Activated CD4-positive, alpha-beta memory T cell treated with anti-CD3 and anti-CD28 coated beads, Interleukin-2, amount 10 ng/mL, durations not matched to agents 7 days and 5 days (primary cell): Measurements from ENCODE around the gene UBN1. TPM values are rescaled to one million over a fixed set of nuclear protein-coding genes. Genes with fewer than 3 reads are reported as not detected.
A peak's percentile ranks its signal among the peaks of the same experiment; 100 is the strongest.

ENCODE experiments used
- CTCF ChIA-PET: fragments of 350-600 bp; sonication (Branson Sonifier 250); formaldehyde crosslinking; loops from one replicate; lab custom pipeline; 2021; ENCODE audit warnings: antibody characterized with exemption, inconsistent platforms; lab: Charles Lee
- POLR2A ChIA-PET: fragments of 350-600 bp; sonication (Branson Sonifier 250); formaldehyde crosslinking; loops from one replicate; lab custom pipeline; 2021; ENCODE audit warnings: antibody characterized with exemption; lab: Charles Lee
- DNase-seq: peaks from one replicate; pipeline ENCODE4 v3.0.0-alpha.2; 2020
- H3K27ac Mint-ChIP-seq: one replicate; pipeline ENCODE4 v1.8.0; 2021; ENCODE audit warnings: mild to moderate bottlenecking, mixed read lengths
- H3K27me3 Mint-ChIP-seq: one replicate; pipeline ENCODE4 v1.8.0; 2021; ENCODE audit warnings: mixed read lengths
- H3K36me3 Mint-ChIP-seq: one replicate; pipeline ENCODE4 v1.8.0; 2021; ENCODE audit warnings: low read depth, mixed read lengths
- H3K4me1 Mint-ChIP-seq: one replicate; pipeline ENCODE4 v1.8.0; 2021; ENCODE audit warnings: mixed read lengths
- H3K4me3 Mint-ChIP-seq: one replicate; pipeline ENCODE4 v1.8.0; 2021; ENCODE audit warnings: mild to moderate bottlenecking, mixed read lengths
- H3K9me3 Mint-ChIP-seq: one replicate; pipeline ENCODE4 v1.8.0; 2021; ENCODE audit warnings: mixed read lengths
- total RNA-seq, 2 experiments: library from RNA; stranded (reverse); gene quantifications; one replicate each; pipeline ENCODE4 v1.2.3, GENCODE V29; 2021

The UBN1 gene
- total RNA-seq, 2 experiments from 2014 or later, result 39.2 to 39.6 TPM

DNA sequence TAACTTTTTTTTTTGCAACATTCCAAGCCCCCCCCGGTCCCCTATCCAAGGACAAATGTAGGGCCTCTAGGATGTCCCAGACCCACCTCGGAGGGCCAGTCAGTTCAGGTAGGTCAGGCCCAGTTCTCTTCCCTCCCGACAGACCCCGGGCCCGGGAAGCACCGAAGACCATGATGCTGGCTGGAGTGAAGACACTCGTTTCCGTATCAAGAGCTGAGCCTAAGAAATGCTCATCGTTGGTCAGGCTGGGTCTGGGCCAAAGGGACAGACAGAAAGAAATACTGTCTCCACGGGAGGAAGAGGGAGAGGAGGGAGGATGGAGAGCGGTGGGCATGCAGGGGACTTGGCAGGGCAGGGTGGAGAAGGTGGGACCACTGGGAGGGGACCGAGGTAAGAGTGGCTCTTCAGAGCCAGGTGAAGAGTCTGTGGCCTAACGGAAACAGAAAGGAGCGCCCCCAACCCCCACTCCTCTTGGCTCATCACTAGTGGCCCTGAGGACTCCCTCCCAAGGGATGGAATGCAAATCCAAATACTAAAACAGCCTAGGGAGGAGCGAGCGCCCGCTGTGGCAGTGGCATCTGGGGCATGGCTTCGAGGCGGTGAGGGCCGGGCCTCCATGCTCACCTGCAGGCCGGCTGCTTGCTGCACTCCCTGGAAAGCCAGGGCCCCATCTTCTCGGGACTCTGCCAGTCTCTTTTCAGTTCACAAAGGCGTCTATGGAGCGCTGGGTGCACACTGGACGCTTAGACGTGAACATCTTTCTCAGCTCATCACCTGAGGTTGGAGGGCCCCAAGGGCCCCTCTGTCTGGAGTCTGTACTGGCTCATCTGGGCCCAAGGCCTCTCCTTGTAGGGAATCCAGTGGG lies 43.2 kb upstream of the UBN1 start:
- peaks cover 27% of the 10 kb centered on the region for H3K36me3 Mint-ChIP-seq
- ChIA-PET POLR2A (interaction anchor here (1.2 to 1.5 kb wide), 4 partner anchors 7 to 230 kb away, joined by 3 to 8 read pairs (median 4); partner anchors contain the start of genes ANKS3, DNAAF8 and NAGPA), CTCF (interaction anchor here (1.5 kb wide), 1 partner anchor 187 kb away, joined by 3 read pairs; no protein-coding TSS in a partner anchor)
- DNase-seq, result no peak
- no peaks in the 10 kb centered on the region for H3K9me3 Mint-ChIP-seq
- no peaks in the 10 kb centered on the region for H3K27me3 Mint-ChIP-seq
- H3K27ac Mint-ChIP-seq, result no peak overlapping the region
- peaks cover 23% of the 10 kb centered on the region for H3K4me1 Mint-ChIP-seq
- peak overlapping the region; percentile 37 for H3K4me3 Mint-ChIP-seq

DNA sequence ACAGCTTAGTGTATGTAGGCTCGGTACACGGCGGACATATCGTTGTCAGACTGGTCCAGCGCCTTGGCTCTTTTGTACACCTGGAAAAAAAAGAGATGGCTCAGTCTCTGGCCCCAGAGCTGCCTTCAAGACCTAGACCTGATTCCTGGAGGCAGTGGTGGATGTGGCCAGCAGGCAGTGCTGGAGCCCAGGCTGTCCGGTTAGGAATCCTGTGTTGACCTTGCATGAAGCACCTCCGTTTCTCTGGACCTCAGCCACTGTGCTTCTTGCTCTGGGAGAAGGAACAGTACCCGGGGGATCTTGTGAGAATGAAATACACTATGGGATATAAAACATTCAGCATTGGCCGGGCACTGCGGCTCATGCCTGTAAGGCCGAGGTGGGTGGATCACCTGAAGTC lies 42.0 kb upstream of the UBN1 start:
- ChIA-PET CTCF (no interaction called here), POLR2A (no interaction called here)
- H3K9me3 Mint-ChIP-seq, result no peaks in the 10 kb centered on the region
- DNase-seq, result no peak
- H3K4me1 Mint-ChIP-seq, result peaks cover 23% of the 10 kb centered on the region
- peaks cover 27% of the 10 kb centered on the region for H3K36me3 Mint-ChIP-seq
- H3K27me3 Mint-ChIP-seq, result no peaks in the 10 kb centered on the region
- no peak overlapping the region for H3K4me3 Mint-ChIP-seq
- no peak overlapping the region for H3K27ac Mint-ChIP-seq

GRCh38 chr16:4806280-4806679 lies 41.0 kb upstream of the UBN1 start:
- H3K4me3 Mint-ChIP-seq, result no peak overlapping the region
- DNase-seq, result no peak
- ChIA-PET CTCF (interaction anchor here (0.7 kb wide), 1 partner anchor 40 kb away, joined by 3 read pairs; no protein-coding TSS in a partner anchor), POLR2A (no interaction called here)
- peaks cover 15% of the 10 kb centered on the region for H3K4me1 Mint-ChIP-seq
- H3K9me3 Mint-ChIP-seq, result no peaks in the 10 kb centered on the region
- H3K36me3 Mint-ChIP-seq, result peaks cover 33% of the 10 kb centered on the region
- H3K27ac Mint-ChIP-seq, result no peak overlapping the region
- no peaks in the 10 kb centered on the region for H3K27me3 Mint-ChIP-seq

DNA sequence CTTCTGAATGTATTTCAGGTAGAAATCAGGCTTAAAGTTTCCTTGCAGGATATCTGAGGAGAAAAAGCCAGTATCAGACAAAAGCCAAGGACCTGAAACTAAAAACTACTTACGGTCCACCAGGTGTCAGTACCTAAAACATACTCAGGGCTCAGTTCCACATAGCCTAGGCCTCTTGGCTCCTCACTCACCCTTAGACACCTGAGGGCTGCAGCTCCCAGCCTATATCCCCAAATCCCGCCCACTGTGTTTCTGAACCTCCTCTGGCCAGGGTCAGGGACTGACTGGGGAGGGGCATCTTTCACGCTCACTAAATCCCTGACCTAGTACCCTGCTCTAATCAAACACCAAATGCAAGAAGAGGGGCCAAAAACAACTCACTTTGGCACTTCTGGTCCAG lies 36.0 kb upstream of the UBN1 start:
- CTCF ChIA-PET, result interaction anchor here (0.7 kb wide), 1 partner anchor 19 kb away, joined by 3 read pairs; no protein-coding TSS in a partner anchor
- no peaks in the 10 kb centered on the region for H3K4me1 Mint-ChIP-seq
- no peak overlapping the region for H3K4me3 Mint-ChIP-seq
- POLR2A ChIA-PET, result interaction anchor here (1.0 kb wide), 1 partner anchor 8 kb away, joined by 3 read pairs; no protein-coding TSS in a partner anchor
- peaks cover 49% of the 10 kb centered on the region for H3K36me3 Mint-ChIP-seq
- H3K9me3 Mint-ChIP-seq, result no peaks in the 10 kb centered on the region
- H3K27me3 Mint-ChIP-seq, result no peaks in the 10 kb centered on the region
- H3K27ac Mint-ChIP-seq, result no peak overlapping the region
- DNase-seq, result no peak

DNA sequence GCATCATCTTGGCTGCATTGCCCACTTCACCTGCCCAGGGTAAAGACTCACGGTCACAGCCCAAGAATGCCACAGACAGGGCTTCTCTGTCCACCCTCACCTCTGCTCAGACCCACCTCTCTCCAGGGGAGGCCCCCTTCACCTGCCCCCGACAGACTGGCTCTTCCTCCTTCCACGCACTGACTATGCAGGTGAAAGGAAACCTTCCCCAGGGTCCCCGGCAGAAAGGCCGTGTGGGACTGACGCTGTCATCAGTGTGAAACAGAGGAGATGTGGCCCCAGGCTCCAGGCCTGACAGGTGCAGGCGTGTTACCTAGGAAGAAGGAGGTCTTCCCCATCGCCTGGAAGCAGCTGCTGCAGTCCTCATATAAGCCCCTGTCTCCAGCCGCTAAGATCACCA lies 35.5 kb upstream of the UBN1 start:
- no peak overlapping the region for H3K27ac Mint-ChIP-seq
- ChIA-PET POLR2A (interaction anchor here (1.0 kb wide), 1 partner anchor 8 kb away, joined by 3 read pairs; no protein-coding TSS in a partner anchor), CTCF (no interaction called here)
- DNase-seq, result no peak
- H3K9me3 Mint-ChIP-seq, result no peaks in the 10 kb centered on the region
- no peak overlapping the region for H3K4me3 Mint-ChIP-seq
- no peaks in the 10 kb centered on the region for H3K27me3 Mint-ChIP-seq
- H3K36me3 Mint-ChIP-seq, result peaks cover 53% of the 10 kb centered on the region
- no peaks in the 10 kb centered on the region for H3K4me1 Mint-ChIP-seq

GRCh38 chr16:4813251-4814003 lies 33.9 kb upstream of the UBN1 start:
- peak overlapping the region; percentile 11 for H3K27ac Mint-ChIP-seq
- H3K27me3 Mint-ChIP-seq, result no peaks in the 10 kb centered on the region

DNA sequence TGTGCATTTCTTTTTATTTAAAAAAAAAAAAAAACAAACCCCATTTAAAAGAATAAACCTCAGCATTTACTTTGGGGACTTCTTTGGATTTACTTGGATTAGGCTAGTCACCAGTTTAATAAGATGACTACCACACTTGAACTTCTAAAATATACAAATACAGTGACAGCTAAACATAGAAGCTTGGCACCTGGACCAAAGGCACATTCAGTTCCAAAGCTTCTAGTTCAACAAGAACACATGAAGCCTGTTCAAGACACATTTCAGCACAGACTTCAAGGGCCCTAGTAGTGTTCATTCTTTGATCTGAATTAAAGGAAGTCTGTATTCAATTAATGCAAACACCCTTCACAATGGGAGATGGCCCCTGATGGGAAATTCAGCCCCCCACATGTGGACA lies 33.2 kb upstream of the UBN1 start:
- H3K9me3 Mint-ChIP-seq, result no peaks in the 10 kb centered on the region
- H3K36me3 Mint-ChIP-seq, result peaks cover 53% of the 10 kb centered on the region
- H3K27ac Mint-ChIP-seq, result no peak overlapping the region
- POLR2A ChIA-PET, result interaction anchor here (0.6 kb wide), 1 partner anchor 33 kb away, joined by 3 read pairs; the partner anchor contains the start of gene GLYR1
- H3K4me3 Mint-ChIP-seq, result no peak overlapping the region
- no peaks in the 10 kb centered on the region for H3K27me3 Mint-ChIP-seq
- H3K4me1 Mint-ChIP-seq, result no peaks in the 10 kb centered on the region
- no peak for DNase-seq
- CTCF ChIA-PET, result no interaction called here

More at GRCh38 chr16:4813251-4814003, 33.9 kb upstream of the UBN1 start:
- ChIA-PET POLR2A (interaction anchor here (0.6 kb wide), 1 partner anchor 33 kb away, joined by 3 read pairs; the partner anchor contains the start of gene GLYR1), CTCF (no interaction called here)
- Mint-ChIP-seq H3K4me3 (no peak overlapping the region), H3K4me1 (no peaks in the 10 kb centered on the region), H3K36me3 (peaks cover 53% of the 10 kb centered on the region), H3K9me3 (no peaks in the 10 kb centered on the region)
- no peak for DNase-seq

GRCh38 chr16:4814542-4815173 lies 32.6 kb upstream of the UBN1 start:
- peaks cover 53% of the 10 kb centered on the region for H3K36me3 Mint-ChIP-seq

GRCh38 chr16:4820652-4821051 lies 26.6 kb upstream of the UBN1 start:
- Mint-ChIP-seq H3K27ac (no peak overlapping the region), H3K4me3 (no peak overlapping the region), H3K4me1 (no peaks in the 10 kb centered on the region), H3K36me3 (peaks cover 59% of the 10 kb centered on the region), H3K9me3 (no peaks in the 10 kb centered on the region), H3K27me3 (no peaks in the 10 kb centered on the region)
- POLR2A ChIA-PET, result no interaction called here
- no peak for DNase-seq
- CTCF ChIA-PET, result no interaction called here

More at GRCh38 chr16:4814542-4815173, 32.6 kb upstream of the UBN1 start:
- no peak for DNase-seq
- no peaks in the 10 kb centered on the region for H3K27me3 Mint-ChIP-seq
- CTCF ChIA-PET, result no interaction called here
- no peaks in the 10 kb centered on the region for H3K4me1 Mint-ChIP-seq
- no peak overlapping the region for H3K27ac Mint-ChIP-seq
- POLR2A ChIA-PET, result no interaction called here
- no peak overlapping the region for H3K4me3 Mint-ChIP-seq
- no peaks in the 10 kb centered on the region for H3K9me3 Mint-ChIP-seq

DNA sequence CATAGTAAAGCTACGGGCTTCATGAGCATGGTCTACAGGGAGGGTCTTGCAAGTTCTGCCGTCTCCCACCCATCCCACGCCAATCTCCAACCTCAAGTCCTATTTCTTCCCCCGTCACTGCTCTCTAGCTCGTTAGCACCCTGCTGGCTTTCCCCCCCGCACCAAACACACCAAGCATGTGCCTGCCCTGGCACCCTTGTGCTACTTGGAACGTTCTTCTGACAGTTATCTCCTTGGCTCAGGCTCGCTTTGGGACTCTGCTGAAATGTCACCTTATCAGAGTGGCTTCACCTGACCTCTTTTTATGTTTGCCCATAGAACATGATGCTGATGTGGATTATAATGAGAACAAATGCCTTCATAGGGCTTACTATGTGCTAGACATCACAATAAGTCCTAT lies 22.1 kb upstream of the UBN1 start:
- ChIA-PET CTCF (no interaction called here), POLR2A (no interaction called here)
- no peaks in the 10 kb centered on the region for H3K9me3 Mint-ChIP-seq
- H3K27me3 Mint-ChIP-seq, result no peaks in the 10 kb centered on the region
- no peak overlapping the region for H3K4me3 Mint-ChIP-seq
- H3K27ac Mint-ChIP-seq, result no peak overlapping the region
- no peak for DNase-seq
- peaks cover 60% of the 10 kb centered on the region for H3K36me3 Mint-ChIP-seq
- H3K4me1 Mint-ChIP-seq, result no peaks in the 10 kb centered on the region

DNA sequence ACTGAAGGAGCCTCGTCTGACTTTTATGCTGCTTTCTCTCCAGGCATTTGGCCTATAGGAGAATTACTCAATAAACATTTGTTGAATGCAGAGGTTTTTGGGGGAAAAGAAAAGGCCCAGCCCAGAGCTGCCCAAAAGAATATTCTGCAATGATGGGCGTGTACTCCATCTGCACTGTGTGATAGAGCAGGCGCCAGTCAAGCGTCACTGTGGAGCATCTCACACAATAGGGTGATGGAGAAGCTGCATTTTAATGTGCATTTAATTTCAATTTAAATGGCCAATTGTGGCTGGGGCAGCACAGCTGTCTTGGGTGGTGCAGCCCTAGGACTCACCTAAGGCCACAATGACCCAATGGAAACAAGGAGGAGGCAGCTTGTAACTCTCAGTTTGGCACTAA lies 20.8 kb upstream of the UBN1 start:
- Mint-ChIP-seq H3K4me3 (no peak overlapping the region), H3K4me1 (no peaks in the 10 kb centered on the region), H3K27me3 (no peaks in the 10 kb centered on the region), H3K27ac (no peak overlapping the region), H3K36me3 (peaks cover 61% of the 10 kb centered on the region), H3K9me3 (no peaks in the 10 kb centered on the region)
- ChIA-PET CTCF (no interaction called here), POLR2A (no interaction called here)
- no peak for DNase-seq

DNA sequence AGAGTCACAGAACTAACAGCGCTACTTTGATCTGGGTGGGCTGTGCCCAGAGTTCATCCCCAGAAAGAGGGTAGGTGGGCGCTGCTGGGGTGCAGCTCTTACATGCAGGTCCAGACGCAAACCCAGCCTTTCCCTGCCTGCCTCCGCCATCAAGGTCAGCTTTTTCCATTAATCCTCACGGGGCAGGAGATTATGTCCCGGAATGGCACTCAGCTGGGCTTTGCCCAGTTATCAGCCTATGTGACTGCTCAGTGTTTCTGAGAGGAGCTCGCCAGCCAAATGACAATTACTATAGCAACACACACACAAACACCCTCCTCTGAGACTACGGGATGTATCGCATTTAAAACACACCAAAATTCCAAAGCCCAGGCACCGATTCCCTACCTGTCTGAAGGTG lies 20.3 kb upstream of the UBN1 start:
- Mint-ChIP-seq H3K36me3 (peaks cover 62% of the 10 kb centered on the region), H3K9me3 (no peaks in the 10 kb centered on the region), H3K27ac (no peak overlapping the region), H3K4me3 (no peak overlapping the region), H3K27me3 (no peaks in the 10 kb centered on the region), H3K4me1 (no peaks in the 10 kb centered on the region)
- DNase-seq, result no peak
- POLR2A ChIA-PET, result no interaction called here
- CTCF ChIA-PET, result no interaction called here
